ENCODE measurements around the gene RAB17.

The RAB17 gene

DNA sequence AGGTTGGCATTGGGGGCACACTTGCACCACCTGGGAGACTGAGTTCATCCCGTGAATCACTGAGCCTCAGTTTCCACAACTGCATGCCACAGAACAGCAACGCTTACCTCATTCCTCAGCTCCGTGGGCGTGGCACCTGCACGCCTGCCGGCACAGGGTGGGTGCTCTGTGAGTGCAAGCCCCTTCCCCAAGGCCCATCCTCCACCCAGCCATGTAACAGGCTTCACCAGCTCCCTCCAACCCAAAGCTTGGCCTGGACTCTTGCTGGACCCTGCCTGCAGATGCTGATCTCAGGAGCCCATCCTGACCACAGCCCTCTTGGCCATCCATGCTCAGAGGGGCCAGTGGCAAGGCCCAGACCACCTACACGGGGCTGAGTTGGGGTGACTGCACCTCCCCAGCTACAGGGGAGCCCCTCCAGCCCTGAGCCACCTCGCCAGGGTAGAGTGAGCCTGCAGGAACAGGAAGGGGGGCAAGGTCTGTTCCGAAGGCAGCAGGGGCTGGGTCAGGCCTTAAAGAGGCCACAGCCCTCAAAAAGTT lies 22.3 kb downstream of the RAB17 start:
- Histone ChIP-seq H3K36me3 (ENCODE audit: control insufficient read depth, insufficient read depth, low read length) (no peaks in the 10 kb centered on the region), H3K9me3 (ENCODE audit: control insufficient read depth, low read length) (no peaks in the 10 kb centered on the region), H3K4me1 (ENCODE audit: control insufficient read depth, insufficient read depth, low read length) (peaks cover 13% of the 10 kb centered on the region), H3K27me3 (ENCODE audit: control insufficient read depth, insufficient read depth, low read length) (peaks cover 12% of the 10 kb centered on the region), H3K4me3 (ENCODE audit: low read length) (no peak overlapping the region), H3K9ac (ENCODE audit: low read length) (no peak overlapping the region)

GRCh38 chr2:237567276-237568029 lies 23.1 kb downstream of the RAB17 start:
- Histone ChIP-seq H3K27me3 (ENCODE audit: control insufficient read depth, insufficient read depth, low read length) (peaks cover 12% of the 10 kb centered on the region), H3K4me3 (ENCODE audit: low read length) (no peak overlapping the region), H3K9ac (ENCODE audit: low read length) (no peak overlapping the region), H3K36me3 (ENCODE audit: control insufficient read depth, insufficient read depth, low read length) (no peaks in the 10 kb centered on the region), H3K4me1 (ENCODE audit: control insufficient read depth, insufficient read depth, low read length) (peaks cover 9% of the 10 kb centered on the region), H3K9me3 (ENCODE audit: control insufficient read depth, low read length) (no peaks in the 10 kb centered on the region)

DNA sequence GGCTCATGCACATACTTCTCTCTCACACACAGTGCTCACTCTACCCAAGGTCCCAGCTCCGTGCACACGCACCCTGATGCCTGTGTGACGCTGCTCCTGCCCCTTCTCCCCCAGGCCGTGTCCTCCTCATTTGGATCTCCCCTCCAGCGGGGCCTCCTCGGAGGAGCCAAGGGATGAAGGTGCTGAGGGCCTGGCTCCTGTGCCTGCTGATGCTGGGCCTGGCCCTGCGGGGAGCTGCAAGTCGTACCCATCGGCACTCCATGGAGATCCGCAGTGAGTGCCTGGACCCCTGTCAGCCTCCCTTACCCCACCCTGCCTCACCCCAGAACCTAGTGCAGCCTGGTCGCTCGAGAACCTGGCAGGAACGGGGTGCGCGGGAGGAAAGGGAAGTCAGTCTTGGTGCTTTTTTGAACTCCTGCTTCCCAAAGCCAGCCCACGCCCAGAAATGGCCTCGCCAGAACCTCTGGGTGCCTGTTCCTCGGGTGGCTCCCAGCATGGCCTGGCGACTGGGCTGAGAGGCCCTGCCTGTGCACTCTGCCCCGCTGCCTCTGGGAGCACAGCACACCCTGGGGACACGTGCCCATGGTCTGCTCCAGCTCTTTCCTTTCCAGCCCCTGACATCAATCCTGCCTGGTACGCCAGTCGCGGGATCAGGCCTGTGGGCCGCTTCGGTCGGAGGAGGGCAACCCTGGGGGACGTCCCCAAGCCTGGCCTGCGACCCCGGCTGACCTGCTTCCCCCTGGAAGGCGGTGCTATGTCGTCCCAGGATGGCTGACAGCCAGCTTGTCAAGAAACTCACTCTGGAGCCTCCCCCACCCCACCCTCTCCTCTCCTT lies 23.9 kb downstream of the RAB17 start, which contains the start of gene PRLH:
TSS of gene PRLH (plus strand) at position 174 of the 835 bp plus-strand sequence. CDS start at position 174, 0 bp downstream.
- Histone ChIP-seq H3K36me3 (ENCODE audit: control insufficient read depth, insufficient read depth, low read length) (no peaks in the 10 kb centered on the region), H3K27me3 (ENCODE audit: control insufficient read depth, insufficient read depth, low read length) (peaks cover 12% of the 10 kb centered on the region), H3K9ac (ENCODE audit: low read length) (no peak within 1 kb of the TSS), H3K4me1 (ENCODE audit: control insufficient read depth, insufficient read depth, low read length) (peaks cover under 1% of the 10 kb centered on the region), H3K4me3 (ENCODE audit: low read length) (no peak within 1 kb of the TSS), H3K9me3 (ENCODE audit: control insufficient read depth, low read length) (no peaks in the 10 kb centered on the region)

DNA sequence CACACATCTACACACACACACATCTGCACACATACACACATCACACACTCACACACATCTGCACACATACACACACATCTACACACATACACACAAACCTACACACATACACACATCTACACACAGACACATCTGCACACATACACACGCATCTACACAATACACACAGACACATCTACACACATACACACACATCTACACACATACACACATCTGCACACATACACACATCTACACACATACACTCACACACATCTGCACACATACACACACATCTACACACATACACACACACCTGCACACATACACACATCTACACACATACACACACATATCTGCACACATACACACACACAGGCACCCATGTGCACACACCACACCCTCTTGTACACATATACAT lies 24.6 kb downstream of the RAB17 start:
- no peaks in the 10 kb centered on the region for H3K36me3 ChIP-seq (ENCODE audit: control insufficient read depth, insufficient read depth, low read length)
- peaks cover 12% of the 10 kb centered on the region for H3K27me3 ChIP-seq (ENCODE audit: control insufficient read depth, insufficient read depth, low read length)
- H3K9me3 ChIP-seq (ENCODE audit: control insufficient read depth, low read length): no peaks in the 10 kb centered on the region
- H3K9ac ChIP-seq (ENCODE audit: low read length): no peak overlapping the region
- no peak overlapping the region for H3K4me3 ChIP-seq (ENCODE audit: low read length)
- H3K4me1 ChIP-seq (ENCODE audit: control insufficient read depth, insufficient read depth, low read length): no peaks in the 10 kb centered on the region

DNA sequence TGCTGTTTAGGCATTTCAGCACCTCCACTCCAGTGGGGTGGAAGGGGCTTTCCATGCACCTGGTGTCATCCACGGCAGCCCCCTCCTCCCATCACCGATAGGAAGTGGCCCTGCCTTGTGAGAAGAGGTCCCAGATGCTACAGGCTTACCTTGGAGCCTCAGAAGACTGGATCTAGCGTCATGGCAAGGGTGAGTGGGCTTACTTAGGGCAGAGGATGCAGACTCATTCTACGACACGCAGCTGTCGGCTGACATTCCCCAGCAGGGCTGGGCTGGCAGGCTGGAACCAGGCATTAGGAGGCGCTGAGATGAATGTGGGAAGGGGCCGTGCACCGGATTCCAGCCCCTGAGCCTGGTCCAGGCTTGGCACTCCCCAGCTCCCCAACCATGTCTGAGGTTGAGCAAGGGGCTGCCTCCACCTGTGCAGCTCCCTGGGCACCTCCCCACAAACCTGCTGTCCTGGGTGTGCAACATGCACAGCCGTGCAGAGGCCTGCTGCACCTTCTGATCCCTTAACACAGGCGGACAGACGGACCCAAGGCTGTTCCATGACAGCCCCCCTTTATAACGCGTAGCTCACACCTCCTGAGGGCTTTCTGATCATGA lies 25.9 kb downstream of the RAB17 start:
- Histone ChIP-seq H3K36me3 (ENCODE audit: control insufficient read depth, insufficient read depth, low read length) (no peaks in the 10 kb centered on the region), H3K27me3 (ENCODE audit: control insufficient read depth, insufficient read depth, low read length) (peaks cover 12% of the 10 kb centered on the region), H3K4me1 (ENCODE audit: control insufficient read depth, insufficient read depth, low read length) (no peaks in the 10 kb centered on the region), H3K9me3 (ENCODE audit: control insufficient read depth, low read length) (no peaks in the 10 kb centered on the region), H3K4me3 (ENCODE audit: low read length) (no peak overlapping the region), H3K9ac (ENCODE audit: low read length) (no peak overlapping the region)

GRCh38 chr2:237563816-237564215 lies 26.7 kb downstream of the RAB17 start:
- no peaks in the 10 kb centered on the region for H3K9me3 ChIP-seq (ENCODE audit: control insufficient read depth, low read length)
- H3K4me3 ChIP-seq (ENCODE audit: low read length): no peak overlapping the region
- H3K9ac ChIP-seq (ENCODE audit: low read length): no peak overlapping the region
- peaks cover 3% of the 10 kb centered on the region for H3K4me1 ChIP-seq (ENCODE audit: control insufficient read depth, insufficient read depth, low read length)
- H3K27me3 ChIP-seq (ENCODE audit: control insufficient read depth, insufficient read depth, low read length): peaks cover 12% of the 10 kb centered on the region
- H3K36me3 ChIP-seq (ENCODE audit: control insufficient read depth, insufficient read depth, low read length): no peaks in the 10 kb centered on the region

GRCh38 chr2:237561221-237561620 lies 29.3 kb downstream of the RAB17 start:
- Histone ChIP-seq H3K4me1 (ENCODE audit: control insufficient read depth, insufficient read depth, low read length) (peaks cover 7% of the 10 kb centered on the region), H3K9ac (ENCODE audit: low read length) (no peak overlapping the region), H3K9me3 (ENCODE audit: control insufficient read depth, low read length) (no peaks in the 10 kb centered on the region), H3K27me3 (ENCODE audit: control insufficient read depth, insufficient read depth, low read length) (peaks cover 12% of the 10 kb centered on the region), H3K4me3 (ENCODE audit: low read length) (no peak overlapping the region), H3K36me3 (ENCODE audit: control insufficient read depth, insufficient read depth, low read length) (no peaks in the 10 kb centered on the region)

DNA sequence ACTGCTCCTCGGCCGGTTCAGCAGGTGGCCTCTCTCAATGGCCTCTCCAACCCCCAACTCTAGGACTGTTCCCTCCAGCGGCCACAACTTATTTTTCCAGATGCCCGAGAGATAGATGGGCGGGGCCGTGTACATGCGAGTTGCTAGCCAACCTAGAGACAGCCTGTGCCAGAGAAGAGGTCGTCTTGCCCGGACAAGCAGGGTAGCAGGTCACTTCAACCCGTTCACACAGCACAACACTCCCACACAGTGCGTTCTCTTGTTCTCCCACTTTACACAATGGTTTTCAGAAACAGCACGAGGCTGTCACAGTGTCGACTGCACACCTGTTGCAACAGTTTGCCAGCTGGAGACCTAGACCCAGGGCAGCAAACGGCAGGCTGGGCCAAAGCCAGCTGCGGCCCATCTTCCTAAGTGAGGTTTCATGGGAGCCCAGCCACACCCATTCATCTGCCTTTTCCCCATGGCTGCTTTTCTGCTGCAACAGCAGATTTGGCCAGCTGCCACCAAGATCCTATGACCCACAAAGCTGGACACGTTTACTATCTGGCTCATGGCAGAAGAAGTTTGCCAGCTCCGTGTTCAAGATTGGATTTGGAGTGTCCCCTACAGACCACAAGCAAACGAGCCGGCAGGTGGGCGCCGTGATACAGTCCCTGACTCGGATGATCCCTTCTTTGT lies 31.4 kb downstream of the RAB17 start:
- Histone ChIP-seq H3K9me3 (ENCODE audit: control insufficient read depth, low read length) (no peaks in the 10 kb centered on the region), H3K4me1 (ENCODE audit: control insufficient read depth, insufficient read depth, low read length) (peaks cover 7% of the 10 kb centered on the region), H3K27me3 (ENCODE audit: control insufficient read depth, insufficient read depth, low read length) (peaks cover 7% of the 10 kb centered on the region), H3K36me3 (ENCODE audit: control insufficient read depth, insufficient read depth, low read length) (peaks cover 2% of the 10 kb centered on the region), H3K9ac (ENCODE audit: low read length) (no peak overlapping the region), H3K4me3 (ENCODE audit: low read length) (no peak overlapping the region)

GRCh38 chr2:237557633-237558015 lies 32.9 kb downstream of the RAB17 start:
- Histone ChIP-seq H3K9ac (ENCODE audit: low read length) (no peak overlapping the region), H3K9me3 (ENCODE audit: control insufficient read depth, low read length) (no peaks in the 10 kb centered on the region), H3K27me3 (ENCODE audit: control insufficient read depth, insufficient read depth, low read length) (no peaks in the 10 kb centered on the region)

GRCh38 chr2:237556773-237557632 lies 33.5 kb downstream of the RAB17 start:
- Histone ChIP-seq H3K9me3 (ENCODE audit: control insufficient read depth, low read length) (no peaks in the 10 kb centered on the region), H3K27me3 (ENCODE audit: control insufficient read depth, insufficient read depth, low read length) (no peaks in the 10 kb centered on the region), H3K36me3 (ENCODE audit: control insufficient read depth, insufficient read depth, low read length) (peaks cover 15% of the 10 kb centered on the region), H3K4me3 (ENCODE audit: low read length) (no peak overlapping the region), H3K4me1 (ENCODE audit: control insufficient read depth, insufficient read depth, low read length) (peaks cover 7% of the 10 kb centered on the region), H3K9ac (ENCODE audit: low read length) (no peak overlapping the region)

More at GRCh38 chr2:237557633-237558015, 32.9 kb downstream of the RAB17 start:
- H3K4me3 ChIP-seq (ENCODE audit: low read length): no peak overlapping the region
- peaks cover 7% of the 10 kb centered on the region for H3K4me1 ChIP-seq (ENCODE audit: control insufficient read depth, insufficient read depth, low read length)
- peaks cover 14% of the 10 kb centered on the region for H3K36me3 ChIP-seq (ENCODE audit: control insufficient read depth, insufficient read depth, low read length)

GRCh38 chr2:237555560-237555959 lies 35.0 kb downstream of the RAB17 start:
- no peaks in the 10 kb centered on the region for H3K9me3 ChIP-seq (ENCODE audit: control insufficient read depth, low read length)
- no peak overlapping the region for H3K9ac ChIP-seq (ENCODE audit: low read length)
- H3K4me3 ChIP-seq (ENCODE audit: low read length): no peak overlapping the region
- H3K27me3 ChIP-seq (ENCODE audit: control insufficient read depth, insufficient read depth, low read length): no peaks in the 10 kb centered on the region
- H3K4me1 ChIP-seq (ENCODE audit: control insufficient read depth, insufficient read depth, low read length): peaks cover 7% of the 10 kb centered on the region
- H3K36me3 ChIP-seq (ENCODE audit: control insufficient read depth, insufficient read depth, low read length): peaks cover 15% of the 10 kb centered on the region

Measured in mucosa of stomach (tissue), 1 donor.